MM.1S (cell line): Measurements from ENCODE around the gene ETV4.

Experiments
- DNase-seq: peaks from one replicate; pipeline ENCODE4 v3.0.0-alpha.2; 2015
- H2AFZ ChIP-seq: fragments of 300-600 bp; sonication (generic); 2 replicates; pipeline ENCODE4 v1.6.0; 2016; ENCODE audit warnings: antibody characterized with exemption, low read length
- H3F3A ChIP-seq: fragments of 300-600 bp; sonication (generic); 2 replicates; pipeline ENCODE4 v1.6.1; 2016; ENCODE audit warnings: mild to moderate bottlenecking, antibody characterized with exemption, low read length, moderate library complexity, mixed read lengths; ENCODE audit not compliant: insufficient read depth
- H3K27ac ChIP-seq: fragments of 300-600 bp; sonication (generic); 2 replicates; pipeline ENCODE4 v1.5.1; 2016; ENCODE audit warnings: mild to moderate bottlenecking, low read length
- H3K27me3 ChIP-seq: fragments of 300-600 bp; sonication (generic); replicated peaks from 2 replicates; pipeline ENCODE4 v1.6.0; 2016; ENCODE audit warnings: low read length; ENCODE audit not compliant: insufficient read depth
- H3K36me3 ChIP-seq: fragments of 300-600 bp; sonication (generic); replicated peaks from 2 replicates; pipeline ENCODE4 v1.6.1; 2016; ENCODE audit warnings: mild to moderate bottlenecking, low read length, mixed read lengths; ENCODE audit not compliant: insufficient read depth
- H3K4me1 ChIP-seq: fragments of 300-600 bp; sonication (generic); 2 replicates; pipeline ENCODE4 v1.6.1; 2016; ENCODE audit warnings: low read length, mixed read lengths
- H3K4me2 ChIP-seq: fragments of 300-600 bp; sonication (generic); 2 replicates; pipeline ENCODE4 v1.6.0; 2016; ENCODE audit warnings: low read depth, low read length
- H3K4me3 ChIP-seq: fragments of 300-600 bp; sonication (generic); 2 replicates; pipeline ENCODE4 v1.5.1; 2016; ENCODE audit warnings: low read length, mixed read lengths
- H3K79me2 ChIP-seq: fragments of 300-600 bp; sonication (generic); 2 replicates; pipeline ENCODE4 v1.6.1; 2016; ENCODE audit warnings: mixed run types, low read length, mixed read lengths
- H3K9ac ChIP-seq: fragments of 300-600 bp; sonication (generic); 2 replicates; pipeline ENCODE4 v1.6.1; 2016; ENCODE audit warnings: low read length, mixed read lengths
- H3K9me2 ChIP-seq: fragments of 300-600 bp; sonication (generic); replicated peaks from 2 replicates; pipeline ENCODE4 v1.6.1; 2016; ENCODE audit warnings: mild to moderate bottlenecking, low read length, mixed read lengths; ENCODE audit not compliant: insufficient read depth
- H3K9me3 ChIP-seq: fragments of 300-600 bp; sonication (generic); replicated peaks from 2 replicates; pipeline ENCODE4 v1.6.1; 2016; ENCODE audit warnings: mild to moderate bottlenecking, low read length, mixed read lengths; ENCODE audit not compliant: insufficient read depth
- H4K20me1 ChIP-seq: fragments of 300-600 bp; sonication (generic); 2 replicates; pipeline ENCODE4 v1.6.1; 2016; ENCODE audit warnings: mild to moderate bottlenecking, low read length, moderate library complexity, mixed read lengths; ENCODE audit not compliant: insufficient read depth
- CTCF ChIP-seq: fragments of 300-600 bp; sonication (generic); IDR thresholded peaks from 2 replicates; pipeline ENCODE4 v1.5.1; 2016; ENCODE audit warnings: antibody characterized with exemption, low read length, mixed read lengths
- EZH2 ChIP-seq: fragments of 300-600 bp; sonication (generic); optimal IDR thresholded peaks from 2 replicates; pipeline ENCODE3; 2017; ENCODE audit warnings: low read depth, mild to moderate bottlenecking, antibody characterized with exemption, low read length, mixed read lengths
- EZH2phosphoT487 ChIP-seq: fragments of 300-600 bp; sonication (generic); IDR thresholded peaks from 2 replicates; pipeline ENCODE4 v1.6.1; 2018; ENCODE audit warnings: antibody characterized with exemption, low read length

The ETV4 gene

GRCh38 chr17:43587647-43588046, 41.5 kb upstream of the ETV4 start:
- H3K9ac ChIP-seq, result no peak overlapping the region
- no peaks in the 10 kb centered on the region for H3K9me2 ChIP-seq
- no peak for DNase-seq
- no peaks in the 10 kb centered on the region for H3K79me2 ChIP-seq
- H2AFZ ChIP-seq, result no peak overlapping the region
- no peak overlapping the region for H3K27ac ChIP-seq
- no peaks in the 10 kb centered on the region for H3K9me3 ChIP-seq
- peaks cover 58% of the 10 kb centered on the region for H3K27me3 ChIP-seq
- no peaks in the 10 kb centered on the region for H4K20me1 ChIP-seq
- H3K36me3 ChIP-seq, result no peaks in the 10 kb centered on the region
- H3K4me1 ChIP-seq, result no peaks in the 10 kb centered on the region
- TF ChIP-seq CTCF (no peak), EZH2phosphoT487 (no peak), EZH2 (no peak)
- H3K4me3 ChIP-seq, result no peak overlapping the region
- H3K4me2 ChIP-seq, result no peak overlapping the region
- no peaks in the 10 kb centered on the region for H3F3A ChIP-seq

- H3K36me3 ChIP-seq, result no peaks in the 10 kb centered on the region
- no peak overlapping the region for H3K9ac ChIP-seq
- H3K9me3 ChIP-seq, result no peaks in the 10 kb centered on the region
- H3K4me1 ChIP-seq, result no peaks in the 10 kb centered on the region
- no peaks in the 10 kb centered on the region for H3K9me2 ChIP-seq
- TF ChIP-seq CTCF (no peak), EZH2 (no peak), EZH2phosphoT487 (no peak)
- H3F3A ChIP-seq, result no peaks in the 10 kb centered on the region
- H3K4me3 ChIP-seq, result no peak overlapping the region
- no peak overlapping the region for H2AFZ ChIP-seq
- H3K27ac ChIP-seq, result no peak overlapping the region
- no peak for DNase-seq
- H3K27me3 ChIP-seq, result peaks cover 55% of the 10 kb centered on the region
- no peaks in the 10 kb centered on the region for H3K79me2 ChIP-seq
- no peaks in the 10 kb centered on the region for H4K20me1 ChIP-seq
- no peak overlapping the region for H3K4me2 ChIP-seq
Measured at GRCh38 chr17:43584666-43585102, 38.5 kb upstream of the ETV4 start.

- H3K9me2 ChIP-seq, result no peaks in the 10 kb centered on the region
- TF ChIP-seq EZH2phosphoT487, result no peak
- no peak for TF ChIP-seq EZH2
- TF ChIP-seq CTCF, result no peak
- no peak for DNase-seq
- H3F3A ChIP-seq, result no peaks in the 10 kb centered on the region
- no peaks in the 10 kb centered on the region for H3K79me2 ChIP-seq
- no peaks in the 10 kb centered on the region for H4K20me1 ChIP-seq
- peaks cover 45% of the 10 kb centered on the region for H3K27me3 ChIP-seq
- no peak overlapping the region for H3K4me3 ChIP-seq
- no peak overlapping the region for H3K4me2 ChIP-seq
- H3K27ac ChIP-seq, result no peak overlapping the region
- no peaks in the 10 kb centered on the region for H3K36me3 ChIP-seq
- no peaks in the 10 kb centered on the region for H3K9me3 ChIP-seq
- peaks cover 8% of the 10 kb centered on the region; the same call in 1 of the 2 replicates for H3K4me1 ChIP-seq
- no peak overlapping the region for H3K9ac ChIP-seq
- H2AFZ ChIP-seq, result no peak overlapping the region
Measured at GRCh38 chr17:43583332-43583731, 37.2 kb upstream of the ETV4 start.
